ENCODE data around the gene RPL31.

DNA sequence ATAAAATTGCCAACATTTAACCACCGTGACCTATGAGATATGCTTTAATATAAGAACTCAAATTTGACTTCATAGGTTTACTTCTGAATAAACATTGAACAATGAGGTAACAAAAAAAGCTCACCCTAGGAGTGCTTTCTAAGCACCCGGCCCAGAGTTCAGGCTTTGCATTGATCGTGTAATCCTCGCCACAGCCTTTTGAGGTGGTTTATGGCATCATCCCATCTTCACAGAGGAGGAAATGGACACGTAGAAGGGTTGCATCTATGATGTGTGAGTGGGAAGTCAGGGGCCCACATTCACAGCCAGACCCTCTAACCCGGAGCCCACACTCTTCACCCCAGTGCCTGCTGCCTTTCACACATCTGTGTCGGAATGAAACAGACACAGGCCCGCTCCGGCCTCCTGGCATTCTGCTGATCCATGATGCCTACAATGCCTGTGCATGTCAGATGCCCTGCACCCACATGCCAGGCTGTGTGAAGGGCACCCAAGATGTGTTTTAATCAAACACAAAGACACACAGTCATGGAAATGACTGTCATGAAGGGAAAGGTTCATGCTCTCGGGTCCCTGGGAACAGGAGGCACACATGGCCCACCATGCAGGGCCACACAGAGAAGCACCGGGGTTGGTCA, 48.6 kb upstream of the RPL31 start:
- no peak for TF ChIP-seq YY1 (IDR thresholded peaks at IDR 0.05; ENCODE audit: insufficient read depth, insufficient read length)
- TF ChIP-seq ZNF274 (IDR thresholded peaks at IDR 0.05; ENCODE audit: low read depth, low read length) = no peak

Measured in NT2/D1 (cell line).